Karpas-422 (cell line): ENCODE measurements around the gene CFL1. TPM values are rescaled to one million over a fixed set of nuclear protein-coding genes. Genes with fewer than 3 reads are reported as not detected.

Experiments
- DNase-seq: peaks from one replicate; pipeline ENCODE4 v3.0.0-alpha.2; 2015
- H2AFZ ChIP-seq: fragments of 200-600 bp; sonication (generic); 2 replicates; pipeline ENCODE4 v1.6.1; 2014; ENCODE audit warnings: antibody characterized with exemption, low read length, mixed read lengths
- H3K27ac ChIP-seq: fragments of 200-600 bp; sonication (generic); 2 replicates; pipeline ENCODE4 v1.5.1; 2014; ENCODE audit warnings: mild to moderate bottlenecking, low read length, moderate library complexity
- H3K27me3 ChIP-seq: fragments of 200-600 bp; sonication (generic); 2 replicates; pipeline ENCODE4 v1.6.1; 2014; ENCODE audit warnings: low read length, mixed read lengths
- H3K36me3 ChIP-seq: fragments of 200-600 bp; sonication (generic); 2 replicates; pipeline ENCODE4 v1.6.1; 2014; ENCODE audit warnings: low read length, mixed read lengths; ENCODE audit not compliant: insufficient read depth
- H3K4me1 ChIP-seq: fragments of 200-600 bp; sonication (generic); 2 replicates; pipeline ENCODE4 v1.6.1; 2014; ENCODE audit warnings: mild to moderate bottlenecking, low read length, mixed read lengths
- H3K4me2 ChIP-seq: fragments of 200-600 bp; sonication (generic); 2 replicates; pipeline ENCODE4 v1.6.1; 2014; ENCODE audit warnings: low read length, low read depth, mild to moderate bottlenecking; ENCODE audit not compliant: poor library complexity, severe bottlenecking
- H3K4me3 ChIP-seq: fragments of 200-600 bp; sonication (generic); 2 replicates; pipeline ENCODE4 v1.5.1; 2014; ENCODE audit warnings: mild to moderate bottlenecking, antibody characterized with exemption, low read length, mixed read lengths
- H3K79me2 ChIP-seq: fragments of 200-600 bp; sonication (generic); 2 replicates; pipeline ENCODE4 v1.6.1; 2014; ENCODE audit warnings: mild to moderate bottlenecking, low read length, mixed read lengths
- H3K9ac ChIP-seq: fragments of 200-600 bp; sonication (generic); 2 replicates; pipeline ENCODE4 v1.6.0; 2014; ENCODE audit warnings: low read length
- H3K9me2 ChIP-seq: fragments of 200-600 bp; sonication (generic), shearing (Covaris generic); replicated peaks from 2 replicates; pipeline ENCODE4 v1.6.0; 2014; ENCODE audit warnings: mild to moderate bottlenecking, low read length, moderate library complexity; ENCODE audit not compliant: insufficient read depth
- H3K9me3 ChIP-seq: fragments of 300-700, 200-600 bp; sonication (generic); 2 replicates; pipeline ENCODE4 v1.6.1; 2014; ENCODE audit warnings: low read length, mixed read lengths
- H4K20me1 ChIP-seq: fragments of 200-600 bp; sonication (generic); 2 replicates; pipeline ENCODE4 v1.6.1; 2014; ENCODE audit warnings: mild to moderate bottlenecking, antibody characterized with exemption, low read length, low read depth; ENCODE audit not compliant: insufficient read depth
- total RNA-seq: library from RNA; depleted of rRNA; stranded (reverse); fragments of >200 nt; shearing (Covaris generic); gene quantifications from 2 replicates; pipeline ENCODE4 v1.2.3, GENCODE V29; 2014; ENCODE audit warnings: low replicate concordance

The CFL1 gene
- total RNA-seq, 1 experiment from 2014 or later: 514 TPM

- Histone ChIP-seq H3K4me2 (no peak overlapping the region), H3K27ac (no peak overlapping the region), H3K9me2 (no peaks in the 10 kb centered on the region), H3K9me3 (no peaks in the 10 kb centered on the region), H2AFZ (no peak overlapping the region), H4K20me1 (peaks cover 19% of the 10 kb centered on the region), H3K9ac (no peak overlapping the region), H3K36me3 (peaks cover 4% of the 10 kb centered on the region; the same call in 1 of the 2 replicates), H3K27me3 (no peaks in the 10 kb centered on the region), H3K4me1 (peaks cover 18% of the 10 kb centered on the region), H3K79me2 (no peaks in the 10 kb centered on the region), H3K4me3 (no peak overlapping the region)
- DNase-seq: no peak
Measured at GRCh38 chr11:65868907-65869306, 10.9 kb upstream of the CFL1 start.

DNA sequence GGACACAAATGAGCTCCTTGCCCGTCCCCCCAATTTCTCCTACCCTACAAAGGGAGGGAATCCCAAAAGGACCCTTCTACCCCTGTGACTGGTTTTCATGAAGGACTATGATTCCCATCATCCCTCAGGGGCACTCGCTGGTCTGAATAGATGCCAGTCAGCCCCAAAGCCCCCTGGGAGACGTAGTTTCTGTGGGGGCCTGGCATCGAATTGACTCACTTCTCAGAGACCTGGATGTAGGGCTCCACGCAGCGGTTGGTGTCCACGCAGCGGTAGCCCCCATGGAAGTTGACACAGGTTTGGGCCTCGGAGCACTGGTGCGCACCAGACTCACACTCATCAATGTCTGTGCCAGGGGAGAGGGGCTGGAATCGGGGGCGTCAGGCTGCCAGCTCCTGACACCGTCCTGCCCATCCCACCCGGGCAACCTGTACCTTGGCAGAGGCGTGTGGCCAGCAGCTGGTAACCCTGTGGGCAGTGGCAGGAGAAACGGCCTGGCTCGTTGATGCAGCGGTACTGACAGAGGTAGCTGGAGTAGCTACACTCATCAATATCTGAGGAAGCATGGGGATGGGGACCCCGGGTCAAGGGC is 10.2 kb upstream of the CFL1 start:
- no peak overlapping the region for H3K27ac ChIP-seq
- H3K4me1 ChIP-seq: peaks cover 12% of the 10 kb centered on the region
- H3K9me3 ChIP-seq: no peaks in the 10 kb centered on the region
- no peak overlapping the region for H3K4me3 ChIP-seq
- no peak overlapping the region for H3K4me2 ChIP-seq
- no peaks in the 10 kb centered on the region for H3K9me2 ChIP-seq
- no peak overlapping the region for H2AFZ ChIP-seq
- H3K79me2 ChIP-seq: no peaks in the 10 kb centered on the region
- peaks cover 19% of the 10 kb centered on the region for H4K20me1 ChIP-seq
- no peaks in the 10 kb centered on the region for H3K27me3 ChIP-seq
- no peak overlapping the region for H3K9ac ChIP-seq
- H3K36me3 ChIP-seq: peaks cover 4% of the 10 kb centered on the region; the same call in 1 of the 2 replicates
- peak; percentile 71 for DNase-seq

- Histone ChIP-seq H3K9ac (no peak overlapping the region), H2AFZ (no peak overlapping the region), H3K4me2 (no peak overlapping the region), H4K20me1 (peaks cover 19% of the 10 kb centered on the region), H3K4me1 (peaks cover 9% of the 10 kb centered on the region), H3K4me3 (no peak overlapping the region), H3K36me3 (peaks cover 8% of the 10 kb centered on the region), H3K27ac (no peak overlapping the region), H3K79me2 (no peaks in the 10 kb centered on the region; the same call in 1 of the 2 replicates), H3K9me2 (no peaks in the 10 kb centered on the region), H3K27me3 (no peaks in the 10 kb centered on the region), H3K9me3 (no peaks in the 10 kb centered on the region)
- peak; percentile 78 for DNase-seq
Measured at GRCh38 chr11:65867284-65868071, 9.5 kb upstream of the CFL1 start.

DNA sequence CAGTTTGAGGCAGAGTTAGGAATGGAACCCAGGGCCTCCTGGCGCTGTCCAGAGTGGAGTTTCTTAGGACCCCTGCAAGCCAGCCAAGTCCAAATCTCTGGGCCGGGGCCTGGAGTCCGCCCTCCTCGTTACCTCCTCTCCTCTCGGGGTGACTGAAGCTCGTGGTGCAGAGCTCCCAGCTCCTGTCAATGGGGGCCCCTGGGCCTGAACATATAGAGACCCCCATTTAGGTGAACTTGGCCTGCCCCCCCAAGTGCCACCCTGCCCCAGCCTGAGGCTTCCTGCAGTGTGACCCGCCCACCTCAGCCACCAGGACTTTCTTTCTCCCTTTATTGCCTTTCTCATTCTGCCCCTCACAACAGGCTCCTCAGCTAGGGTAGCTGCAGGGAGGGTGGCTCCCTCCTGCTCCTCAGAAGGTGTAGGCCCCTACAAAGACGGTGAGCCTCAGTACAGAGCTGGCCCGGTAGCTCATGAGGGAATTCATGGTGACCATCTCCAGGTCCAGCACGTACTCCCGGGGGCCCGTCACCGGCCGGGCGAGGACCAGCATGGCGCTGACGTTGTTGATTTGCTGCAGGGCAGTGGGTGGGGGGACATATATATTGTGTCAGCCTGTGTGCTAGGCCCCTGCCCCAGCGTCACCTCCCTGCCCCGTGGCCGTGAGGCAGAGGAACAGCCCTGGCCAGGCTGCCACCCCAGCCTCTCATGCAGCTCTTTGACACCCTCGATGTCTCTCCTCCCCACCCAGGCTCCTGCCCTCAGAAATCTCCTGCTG is 8.7 kb upstream of the CFL1 start:
- Histone ChIP-seq H3K27me3 (no peaks in the 10 kb centered on the region), H3K27ac (no peak overlapping the region), H3K79me2 (peaks cover 7% of the 10 kb centered on the region), H3K36me3 (peaks cover 16% of the 10 kb centered on the region), H3K9me3 (no peaks in the 10 kb centered on the region), H3K4me3 (no peak overlapping the region), H2AFZ (no peak overlapping the region), H3K9ac (no peak overlapping the region), H3K4me1 (peaks cover 14% of the 10 kb centered on the region), H4K20me1 (peaks cover 19% of the 10 kb centered on the region), H3K9me2 (no peaks in the 10 kb centered on the region), H3K4me2 (no peak overlapping the region)
- DNase-seq: no peak

DNA sequence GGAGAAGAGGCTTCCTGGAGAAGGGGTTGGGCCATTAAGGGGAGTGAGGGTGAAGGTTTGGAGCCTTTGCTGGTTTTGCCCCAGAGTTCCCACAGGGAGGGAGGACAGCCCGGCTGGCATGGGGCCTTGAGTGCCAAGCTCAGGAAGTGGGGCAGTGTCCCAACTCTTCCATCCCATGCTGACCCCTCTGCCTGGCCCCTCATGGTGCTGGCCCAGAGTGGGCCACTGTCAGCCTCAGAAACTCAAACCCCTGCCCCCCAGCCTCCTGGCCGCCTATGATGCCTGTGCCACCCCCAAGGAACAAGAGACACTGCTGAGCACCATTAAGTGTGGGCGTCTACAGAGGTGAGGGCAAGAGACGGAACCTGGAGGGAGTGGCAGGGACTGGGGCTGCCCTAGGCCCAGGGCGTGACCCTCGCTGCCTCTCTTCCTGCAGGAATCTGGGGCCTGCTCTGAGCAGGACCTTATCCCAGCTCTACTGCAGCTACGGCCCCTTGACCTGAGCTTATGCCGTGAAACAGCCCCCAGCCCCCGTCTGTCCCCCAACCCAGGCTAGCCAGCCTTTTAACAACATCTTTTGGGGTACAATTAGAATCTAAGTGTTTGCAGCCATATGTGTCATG is 7.7 kb upstream of the CFL1 start:
- Histone ChIP-seq H3K9ac (no peak overlapping the region), H3K27ac (no peak overlapping the region), H3K79me2 (peaks cover 18% of the 10 kb centered on the region), H3K4me1 (peaks cover 19% of the 10 kb centered on the region), H3K9me3 (no peaks in the 10 kb centered on the region), H3K4me2 (no peak overlapping the region), H3K9me2 (no peaks in the 10 kb centered on the region), H3K4me3 (no peak overlapping the region), H2AFZ (no peak overlapping the region), H4K20me1 (peaks cover 19% of the 10 kb centered on the region), H3K27me3 (no peaks in the 10 kb centered on the region), H3K36me3 (peaks cover 17% of the 10 kb centered on the region)
- no peak for DNase-seq

DNA sequence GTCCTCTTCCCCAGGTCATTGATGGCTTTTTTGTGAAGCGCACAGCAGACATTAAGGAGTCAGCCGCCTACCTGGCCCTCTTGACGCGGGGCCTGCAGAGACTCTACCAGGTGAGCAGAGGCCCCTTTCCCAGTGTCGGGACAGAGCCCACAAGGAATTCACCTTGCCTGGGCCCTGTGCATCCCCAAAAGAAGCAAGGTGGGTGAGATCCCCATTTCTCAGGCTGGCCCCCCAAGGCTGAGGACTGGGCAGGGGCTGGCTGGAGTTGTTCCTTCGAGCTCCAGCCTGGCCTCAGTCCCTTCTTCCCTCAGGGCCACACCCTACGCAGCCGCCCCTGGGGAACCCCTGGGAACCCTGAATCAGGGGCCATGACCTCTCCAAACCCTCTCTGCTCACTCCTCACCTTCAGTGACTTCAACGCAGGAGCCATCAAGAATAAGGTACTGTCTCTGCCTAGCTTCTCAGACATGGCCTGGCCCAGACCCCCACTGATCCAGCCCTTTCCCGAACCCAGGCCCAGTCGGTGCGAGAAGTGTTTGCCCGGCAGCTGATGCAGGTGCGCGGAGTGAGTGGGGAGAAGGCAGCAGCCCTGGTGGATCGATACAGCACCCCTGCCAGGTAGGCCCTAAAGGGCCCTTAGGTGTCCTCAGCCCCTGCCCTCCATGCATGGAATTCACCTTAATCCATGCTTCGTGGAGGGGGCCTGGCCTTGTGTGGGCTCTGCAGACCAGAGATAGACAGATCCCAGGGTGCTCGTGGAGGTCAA is 6.9 kb upstream of the CFL1 start:
- Histone ChIP-seq H3K36me3 (peaks cover 17% of the 10 kb centered on the region), H3K9me3 (no peaks in the 10 kb centered on the region), H3K4me1 (peaks cover 22% of the 10 kb centered on the region), H3K9me2 (no peaks in the 10 kb centered on the region), H3K27me3 (no peaks in the 10 kb centered on the region), H2AFZ (no peak overlapping the region), H3K27ac (no peak overlapping the region), H3K79me2 (peaks cover 18% of the 10 kb centered on the region), H3K4me2 (no peak overlapping the region), H3K9ac (no peak overlapping the region), H4K20me1 (peaks cover 19% of the 10 kb centered on the region), H3K4me3 (no peak overlapping the region)
- no peak for DNase-seq

GRCh38 chr11:65863889-65864705 is 6.1 kb upstream of the CFL1 start:
- DNase-seq: no peak
- Histone ChIP-seq H3K4me1 (peaks cover 21% of the 10 kb centered on the region), H3K27me3 (no peaks in the 10 kb centered on the region), H3K79me2 (peaks cover 18% of the 10 kb centered on the region), H3K27ac (no peak overlapping the region), H4K20me1 (peaks cover 19% of the 10 kb centered on the region), H2AFZ (no peak overlapping the region), H3K4me3 (no peak overlapping the region), H3K9me2 (no peaks in the 10 kb centered on the region), H3K36me3 (peaks cover 17% of the 10 kb centered on the region), H3K4me2 (no peak overlapping the region), H3K9ac (no peak overlapping the region), H3K9me3 (no peaks in the 10 kb centered on the region)
